IMR-90 (cell line): ENCODE data around the gene KIF3B. TPM values are rescaled to one million over a fixed set of nuclear protein-coding genes. Genes with fewer than 3 reads are reported as not detected.

ENCODE experiments used
- ATAC-seq: fragments of 200-7000 bp; cut with Tn5 transposase; 2 replicates; pipeline ENCODE4 v1.9.1; 2020; ENCODE audit warnings: low read depth, mild to moderate bottlenecking, moderate library complexity
- BruUV-seq: library from RNA; stranded (reverse); fragments of 400-500 nt; replicated peaks from 2 replicates; lab custom pipeline; 2021; lab: Mats Ljungman, UMichigan
- CTCF ChIA-PET: fragments of 300-600 bp; formaldehyde crosslinking; extraction: SDS; loops from one replicate; lab custom pipeline; 2021; ENCODE audit warnings: antibody characterized with exemption; lab: Yijun Ruan, JAX
- POLR2A ChIA-PET: fragments of 300-600 bp; sonication (Branson Sonifier 250); formaldehyde crosslinking; loops from one replicate; lab custom pipeline; 2022; ENCODE audit warnings: antibody characterized with exemption; ENCODE audit not compliant: unreplicated experiment; lab: Charles Lee
- DNase-seq: peaks from one replicate; pipeline ENCODE4 v3.0.0; 2013
- H2AFZ ChIP-seq: replicated peaks from 2 replicates; pipeline ENCODE3; 2013; ENCODE audit warnings: low read length, mild to moderate bottlenecking; ENCODE audit not compliant: poor library complexity
- H2AK5ac ChIP-seq: 2 replicates; pipeline ENCODE4 v1.6.1; 2013; ENCODE audit warnings: low read depth, low read length, inconsistent platforms
- H2AK9ac ChIP-seq: replicated peaks from 2 replicates; pipeline ENCODE3; 2013; ENCODE audit warnings: mild to moderate bottlenecking, low read depth, low read length, moderate library complexity; ENCODE audit not compliant: poor library complexity
- H2BK120ac ChIP-seq: 2 replicates; pipeline ENCODE4 v1.6.1; 2013; ENCODE audit warnings: low read depth, low read length, inconsistent platforms
- H2BK15ac ChIP-seq: 3 replicates; pipeline ENCODE4 v1.6.1; 2013; ENCODE audit warnings: low read depth, low read length, inconsistent platforms
- H2BK20ac ChIP-seq: 2 replicates; pipeline ENCODE4 v1.6.1; 2013; ENCODE audit warnings: low read depth, mild to moderate bottlenecking, inconsistent platforms, low read length, moderate library complexity
- H2BK5ac ChIP-seq: 2 replicates; pipeline ENCODE4 v1.6.1; 2013; ENCODE audit warnings: mild to moderate bottlenecking, low read depth, low read length, inconsistent platforms; ENCODE audit not compliant: poor library complexity, severe bottlenecking
- H3K14ac ChIP-seq: replicated peaks from 2 replicates; pipeline ENCODE4 v1.6.1; 2013; ENCODE audit warnings: low read depth, low read length, inconsistent platforms
- H3K18ac ChIP-seq: 2 replicates; pipeline ENCODE4 v1.6.1; 2013; ENCODE audit warnings: low read depth, low read length, control low read depth
- H3K23ac ChIP-seq: 2 replicates; pipeline ENCODE4 v1.6.1; 2013; ENCODE audit warnings: low read depth, low read length, inconsistent platforms
- H3K27ac ChIP-seq: 2 replicates; pipeline ENCODE4 v1.5.1; 2013; ENCODE audit warnings: mild to moderate bottlenecking, control low read depth, low read length; ENCODE audit not compliant: insufficient read depth
- H3K27me3 ChIP-seq: 2 replicates; pipeline ENCODE4 v1.6.1; 2013; ENCODE audit warnings: low read length; ENCODE audit not compliant: control insufficient read depth, insufficient read depth
- H3K36me3 ChIP-seq: 2 replicates; pipeline ENCODE4 v1.6.1; 2013; ENCODE audit warnings: low read length, mixed read lengths; ENCODE audit not compliant: control insufficient read depth, insufficient read depth
- H3K4ac ChIP-seq: 2 replicates; pipeline ENCODE4 v1.6.1; 2013; ENCODE audit warnings: low read depth, low read length, inconsistent platforms
- H3K4me1 ChIP-seq: 2 replicates; pipeline ENCODE4 v1.6.1; 2013; ENCODE audit warnings: low read length, mixed read lengths; ENCODE audit not compliant: control insufficient read depth, insufficient read depth
- H3K4me2 ChIP-seq: 2 replicates; pipeline ENCODE4 v1.6.1; 2013; ENCODE audit warnings: low read depth, mild to moderate bottlenecking, control low read depth, low read length, moderate library complexity
- H3K4me3 ChIP-seq: 2 replicates; pipeline ENCODE4 v1.5.1; 2013; ENCODE audit warnings: low read depth, mild to moderate bottlenecking, control low read depth, low read length, moderate library complexity; ENCODE audit not compliant: insufficient read depth
- H3K56ac ChIP-seq: 2 replicates; pipeline ENCODE4 v1.6.1; 2013; ENCODE audit warnings: low read length, inconsistent platforms; ENCODE audit not compliant: insufficient read depth; ENCODE audit errors: extremely low read depth
- H3K79me1 ChIP-seq, 2 experiments: 2 replicates each; pipeline ENCODE4 v1.6.1; 2013; ENCODE audit warnings: low read length in 2 of 2, inconsistent platforms in 1 of 2, low read depth in 1 of 2
- H3K9ac ChIP-seq: 2 replicates; pipeline ENCODE4 v1.6.1; 2013; ENCODE audit warnings: low read depth, low read length, control low read depth
- H3K9me1 ChIP-seq: 2 replicates; pipeline ENCODE4 v1.6.1; 2013; ENCODE audit warnings: low read length, inconsistent platforms; ENCODE audit not compliant: insufficient read depth
- H3K9me3 ChIP-seq: 2 replicates; pipeline ENCODE4 v1.6.1; 2013; ENCODE audit warnings: low read length; ENCODE audit not compliant: control insufficient read depth, insufficient read depth
- H4K20me1 ChIP-seq: 2 replicates; pipeline ENCODE4 v1.6.1; 2013; ENCODE audit warnings: low read length, inconsistent platforms; ENCODE audit not compliant: insufficient read depth
- H4K5ac ChIP-seq: 2 replicates; pipeline ENCODE4 v1.6.1; 2013; ENCODE audit warnings: mild to moderate bottlenecking, low read depth, low read length, control low read depth
- H4K8ac ChIP-seq, 2 experiments: 2 replicates each; pipeline ENCODE4 v1.6.1; 2013; ENCODE audit warnings: low read depth in 2 of 2, low read length in 2 of 2, control low read depth in 1 of 2, inconsistent platforms in 1 of 2
- H4K91ac ChIP-seq: 2 replicates; pipeline ENCODE4 v1.6.1; 2013; ENCODE audit warnings: low read depth, low read length, inconsistent platforms; ENCODE audit not compliant: insufficient read depth
- USF2 ChIP-seq: fragments of 150-350 bp; IDR thresholded peaks from 2 replicates; pipeline ENCODE4 v1.6.1; 2017; ENCODE audit warnings: mild to moderate bottlenecking, antibody characterized with exemption, low read length, low read depth
- WGBS, 2 experiments: methylation state at CpG; one replicate each; pipeline versions ENCODE4 v1.1.5 to v1.1.7; 2013; ENCODE audit warnings: missing lambda C conversion rate in 2 of 2; ENCODE audit not compliant: insufficient read length in 1 of 2; ENCODE audit errors: extremely low coverage in 2 of 2; 5-methylcytosine and 5-hydroxymethylcytosine counted together
- dilution Hi-C: fragments of 300-500 bp; cut with HindIII; formaldehyde crosslinking; loops from one replicate; pipeline ENCODE4 v1.14.3; 2018; ENCODE audit warnings: low sequenced_read_pairs; ENCODE audit not compliant: unreplicated experiment
- in situ Hi-C: fragments of 300-500 bp; cut with MboI; formaldehyde crosslinking; loops from 3 replicates; pipeline ENCODE4 v1.14.3; 2019; ENCODE audit warnings: low sequenced_read_pairs, inconsistent platforms, mixed read lengths
- intact Hi-C: fragments of 100-400 bp; cut with micrococcal nuclease; formaldehyde crosslinking; loops from 2 replicates; pipeline ENCODE4 v1.10.0; 2022
- polyA plus RNA-seq, 3 experiments: library from polyadenylated mRNA; depleted of rRNA; stranded (reverse); fragments of >200 nt; gene quantifications; 2 replicates each; pipeline ENCODE4 v1.2.3, GENCODE V29; 2012; ENCODE audit warnings: low replicate concordance in 1 of 3
- total RNA-seq: library from RNA; depleted of rRNA; stranded (reverse); fragments of >200 nt; gene quantifications from 2 replicates; pipeline ENCODE4 v1.2.3, GENCODE V29; 2012

The KIF3B gene
- total and polyA plus RNA-seq, 2 of the 4 experiments (the other 2 are of a cell fraction): 17.1 to 28.1 TPM

DNA sequence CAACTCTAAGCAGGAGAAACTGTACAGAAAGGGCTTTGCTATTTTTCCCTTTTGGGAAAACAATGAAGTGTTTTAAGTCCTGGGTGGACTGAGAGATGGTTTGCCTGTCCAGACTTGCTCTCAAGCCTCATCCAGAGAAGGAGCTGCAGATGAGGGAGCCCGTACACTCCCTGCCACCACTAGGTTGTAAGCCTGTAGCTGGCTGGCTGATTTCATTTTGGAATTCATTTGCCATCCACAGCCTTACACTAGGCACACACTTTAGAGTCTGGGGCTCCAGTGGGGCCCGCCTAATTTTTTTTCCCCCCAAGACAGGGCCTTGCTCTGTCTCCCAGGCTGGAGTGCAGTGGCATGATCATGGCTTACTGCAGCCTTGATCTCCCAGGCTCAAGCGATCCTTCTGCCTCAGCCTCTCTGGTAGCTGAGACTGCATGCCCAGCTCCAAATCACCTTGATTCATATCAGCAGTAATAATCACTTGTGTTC, 41.4 kb upstream of the KIF3B start:
- no peaks in the 10 kb centered on the region for H3K27me3 ChIP-seq
- no peak for TF ChIP-seq USF2
- no peak overlapping the region for H3K27ac ChIP-seq
- H3K4me2 ChIP-seq: no peak overlapping the region
- no peak overlapping the region for H3K4me3 ChIP-seq
- no peak overlapping the region for H2BK15ac ChIP-seq
- peaks cover 4% of the 10 kb centered on the region; the same call in 1 of the 2 replicates for H3K4me1 ChIP-seq
- H2AK9ac ChIP-seq: no peak overlapping the region
- H2BK20ac ChIP-seq: no peak overlapping the region
- H4K20me1 ChIP-seq: no peaks in the 10 kb centered on the region
- no peak overlapping the region for H4K5ac ChIP-seq
- intact Hi-C loops: no loop called here
- no peak overlapping the region for H3K23ac ChIP-seq
- H3K18ac ChIP-seq: no peak overlapping the region
- no peak overlapping the region for H2AK5ac ChIP-seq
- H3K4ac ChIP-seq: no peak overlapping the region
- H3K79me1 ChIP-seq: peaks cover 0 to 4% of the 10 kb centered on the region in 2 experiments; a peak in 1 of 4 replicates
- DNase-seq (no peak), ATAC-seq (no peak)
- H3K9me3 ChIP-seq: no peaks in the 10 kb centered on the region
- POLR2A ChIA-PET: no interaction called here
- dilution Hi-C loops: no loop called here
- H3K14ac ChIP-seq: no peak overlapping the region
- in situ Hi-C loops: no loop called here
- BruUV-seq: no TSS peak
- H2BK5ac ChIP-seq: no peak overlapping the region
- no peak overlapping the region for H3K56ac ChIP-seq
- H2AFZ ChIP-seq: no peak overlapping the region
- CTCF ChIA-PET: no interaction called here
- H3K36me3 ChIP-seq: peaks cover 37% of the 10 kb centered on the region
- no peak overlapping the region for H4K91ac ChIP-seq
- H3K9ac ChIP-seq: no peak overlapping the region
- H3K9me1 ChIP-seq: no peaks in the 10 kb centered on the region
- H4K8ac ChIP-seq: no peak overlapping the region
- WGBS, 2 experiments: 80% methylated on average over 1 of the region's 3 CpGs; no CpG with 5 or more reads in 1 of the 2 experiments
- no peak overlapping the region for H2BK120ac ChIP-seq
